ENCODE data around the gene TPI1. TPM values are rescaled to one million over a fixed set of nuclear protein-coding genes. Genes with fewer than 3 reads are reported as not detected.
"Not testable (repeated sequence)": the region's sequence is repeated elsewhere in the genome, so short reads cannot be mapped to it uniquely, and the experiment has no call there.

TPI1 gene
- total RNA-seq, 2 donors from 2014 or later, result 805 to 1,294 TPM

- Histone ChIP-seq H3K9ac (ENCODE audit: extremely low read depth, low read length, poor library complexity, severe bottlenecking) (peak overlapping the region; percentile 77), H3K27me3 (ENCODE audit: control insufficient read depth, insufficient read depth, low read length, poor library complexity, severe bottlenecking) (no peaks in the 10 kb centered on the region), H3K27ac (ENCODE audit: low read depth, low read length) (no peak overlapping the region), H3K4me3 (ENCODE audit: low read length) (peak overlapping the region; percentile 99), H3K4me1 (ENCODE audit: control insufficient read depth, insufficient read depth, low read length) (peaks cover 8% of the 10 kb centered on the region), H3K36me3 (ENCODE audit: control insufficient read depth, insufficient read depth, low read length) (peaks cover 38% of the 10 kb centered on the region), H3K9me3 (ENCODE audit: control insufficient read depth, low read length) (no peaks in the 10 kb centered on the region)
- WGBS, 2 experiments (ENCODE audit: insufficient coverage in 1 of 2, insufficient read length in 1 of 2), result 37 to 47% methylated on average over 6 to 12 of the region's 12 CpGs
- Mint-ChIP-seq H3K27ac (peak overlapping the region; percentile 93), H3K27me3 (ENCODE audit: insufficient read depth) (no peaks in the 10 kb centered on the region), H3K4me1 (peaks cover 60% of the 10 kb centered on the region), H3K4me3 (peak overlapping the region; percentile 95), H3K36me3 (ENCODE audit: low read depth) (peaks cover 51% of the 10 kb centered on the region), H3K9me3 (no peaks in the 10 kb centered on the region)
- DNase-seq, result peak; percentile 99
- TF ChIP-seq CTCF (conservative IDR thresholded peaks at IDR 0.05), result peak; percentile 100
Measured at GRCh38 chr12:6869049-6870021, 2.0 kb downstream of the TPI1 start.

- 100% methylated on average over 1 of the region's 4 CpGs for WGBS, 2 experiments (ENCODE audit: insufficient coverage in 1 of 2, insufficient read length in 1 of 2)
- H3K9me3 ChIP-seq (ENCODE audit: control insufficient read depth, low read length); H3K9ac ChIP-seq (ENCODE audit: extremely low read depth, low read length, poor library complexity, severe bottlenecking); H3K27me3 Mint-ChIP-seq (ENCODE audit: insufficient read depth); H3K27me3 ChIP-seq (ENCODE audit: control insufficient read depth, insufficient read depth, low read length, poor library complexity, severe bottlenecking); H3K4me3 ChIP-seq (ENCODE audit: low read length); DNase-seq; H3K27ac ChIP-seq (ENCODE audit: low read depth, low read length); H3K9me3 Mint-ChIP-seq; H3K4me1 ChIP-seq (ENCODE audit: control insufficient read depth, insufficient read depth, low read length): not testable (repeated sequence)
- Mint-ChIP-seq H3K27ac (peak overlapping the region; percentile 93), H3K36me3 (ENCODE audit: low read depth) (peaks cover 42% of the 10 kb centered on the region), H3K4me3 (peak overlapping the region; percentile 97), H3K4me1 (peaks cover 63% of the 10 kb centered on the region)
- peaks cover 35% of the 10 kb centered on the region for H3K36me3 ChIP-seq (ENCODE audit: control insufficient read depth, insufficient read depth, low read length)
Measured at GRCh38 chr12:6870304-6870703, 3.0 kb downstream of the TPI1 start.

GRCh38 chr12:6871052-6871957 lies 4.0 kb downstream of the TPI1 start:
- H3K36me3 ChIP-seq (ENCODE audit: control insufficient read depth, insufficient read depth, low read length), result peaks cover 33% of the 10 kb centered on the region
- H3K27ac ChIP-seq (ENCODE audit: low read depth, low read length), result no peak overlapping the region
- H3K4me3 ChIP-seq (ENCODE audit: low read length), result peak overlapping the region; percentile 88
- Mint-ChIP-seq H3K27ac (peak overlapping the region; percentile 95), H3K27me3 (ENCODE audit: insufficient read depth) (no peaks in the 10 kb centered on the region), H3K4me1 (peaks cover 55% of the 10 kb centered on the region), H3K36me3 (ENCODE audit: low read depth) (peaks cover 38% of the 10 kb centered on the region), H3K9me3 (no peaks in the 10 kb centered on the region), H3K4me3 (peak overlapping the region; percentile 97)
- peak; percentile 71 for DNase-seq
- H3K9me3 ChIP-seq (ENCODE audit: control insufficient read depth, low read length), result no peaks in the 10 kb centered on the region
- H3K9ac ChIP-seq (ENCODE audit: extremely low read depth, low read length, poor library complexity, severe bottlenecking), result no peak overlapping the region
- TF ChIP-seq CTCF (conservative IDR thresholded peaks at IDR 0.05), result no peak
- WGBS, 2 experiments (ENCODE audit: insufficient coverage in 1 of 2, insufficient read length in 1 of 2), result 84 to 88% methylated on average over 9 to 12 of the region's 12 CpGs
- peaks cover 8% of the 10 kb centered on the region for H3K4me1 ChIP-seq (ENCODE audit: control insufficient read depth, insufficient read depth, low read length)
- H3K27me3 ChIP-seq (ENCODE audit: control insufficient read depth, insufficient read depth, low read length, poor library complexity, severe bottlenecking), result no peaks in the 10 kb centered on the region
